ENCODE results near the gene SLC12A8. TPM values are rescaled to one million over a fixed set of nuclear protein-coding genes. Genes with fewer than 3 reads are reported as not detected.

Gene SLC12A8
- total and polyA plus RNA-seq, 2 donors from 2014 or later = 5.4 to 29.1 TPM

DNA sequence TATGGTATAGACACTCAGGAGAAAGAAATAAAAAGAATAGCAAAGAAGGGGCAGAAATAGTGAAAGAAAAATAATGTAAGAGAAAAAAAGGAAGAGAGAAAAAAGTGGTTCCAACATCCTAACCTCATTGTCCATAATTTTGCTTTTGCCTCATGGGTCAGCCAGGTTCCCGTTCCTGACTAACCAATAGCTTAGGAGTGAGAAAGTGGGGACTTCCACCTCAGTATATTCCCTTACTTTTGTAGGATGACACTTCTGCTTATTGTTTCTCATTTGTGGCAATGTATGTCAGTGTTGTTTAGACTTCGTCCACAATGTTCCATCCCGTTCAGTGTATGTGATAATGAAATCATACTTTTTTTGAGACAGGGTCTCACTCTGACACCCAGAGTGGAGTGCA, 9.3 kb upstream of the SLC12A8 start:
- intact Hi-C loops (cut with DNase I) = no loop called here
- Histone ChIP-seq H3K4me3 (ENCODE audit: low read length in 3 of 3) (no peak overlapping the region), H3K9me3 (ENCODE audit: control insufficient read depth in 2 of 3, insufficient read depth in 1 of 3, low read length in 3 of 3) (no peaks in the 10 kb centered on the region), H3K4me1 (ENCODE audit: control insufficient read depth in 2 of 3, insufficient read depth in 2 of 3, low read depth in 1 of 3, low read length in 3 of 3) (peaks cover 0 to 4% (median 0%) of the 10 kb centered on the region in 3 donors), H3K9ac (ENCODE audit: low read length in 3 of 3) (no peak overlapping the region), H3K36me3 (ENCODE audit: control insufficient read depth in 2 of 3, insufficient read depth in 3 of 3, low read length in 3 of 3) (no peaks in the 10 kb centered on the region), H3K27me3 (ENCODE audit: control insufficient read depth, insufficient read depth, low read length) (no peaks in the 10 kb centered on the region), H3K27ac (ENCODE audit: low read depth in 2 of 2, low read length in 2 of 2) (no peak overlapping the region)
- TF ChIP-seq, protein P1, sequence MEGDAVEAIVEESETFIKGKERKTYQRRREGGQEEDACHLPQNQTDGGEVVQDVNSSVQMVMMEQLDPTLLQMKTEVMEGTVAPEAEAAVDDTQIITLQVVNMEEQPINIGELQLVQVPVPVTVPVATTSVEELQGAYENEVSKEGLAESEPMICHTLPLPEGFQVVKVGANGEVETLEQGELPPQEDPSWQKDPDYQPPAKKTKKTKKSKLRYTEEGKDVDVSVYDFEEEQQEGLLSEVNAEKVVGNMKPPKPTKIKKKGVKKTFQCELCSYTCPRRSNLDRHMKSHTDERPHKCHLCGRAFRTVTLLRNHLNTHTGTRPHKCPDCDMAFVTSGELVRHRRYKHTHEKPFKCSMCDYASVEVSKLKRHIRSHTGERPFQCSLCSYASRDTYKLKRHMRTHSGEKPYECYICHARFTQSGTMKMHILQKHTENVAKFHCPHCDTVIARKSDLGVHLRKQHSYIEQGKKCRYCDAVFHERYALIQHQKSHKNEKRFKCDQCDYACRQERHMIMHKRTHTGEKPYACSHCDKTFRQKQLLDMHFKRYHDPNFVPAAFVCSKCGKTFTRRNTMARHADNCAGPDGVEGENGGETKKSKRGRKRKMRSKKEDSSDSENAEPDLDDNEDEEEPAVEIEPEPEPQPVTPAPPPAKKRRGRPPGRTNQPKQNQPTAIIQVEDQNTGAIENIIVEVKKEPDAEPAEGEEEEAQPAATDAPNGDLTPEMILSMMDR (IDR thresholded peaks at IDR 0.05; ENCODE audit: borderline replicate concordance, extremely low read depth, insufficient read depth) = no peak
- DNase-seq (no peak), FAIRE-seq (no peak)

DNA sequence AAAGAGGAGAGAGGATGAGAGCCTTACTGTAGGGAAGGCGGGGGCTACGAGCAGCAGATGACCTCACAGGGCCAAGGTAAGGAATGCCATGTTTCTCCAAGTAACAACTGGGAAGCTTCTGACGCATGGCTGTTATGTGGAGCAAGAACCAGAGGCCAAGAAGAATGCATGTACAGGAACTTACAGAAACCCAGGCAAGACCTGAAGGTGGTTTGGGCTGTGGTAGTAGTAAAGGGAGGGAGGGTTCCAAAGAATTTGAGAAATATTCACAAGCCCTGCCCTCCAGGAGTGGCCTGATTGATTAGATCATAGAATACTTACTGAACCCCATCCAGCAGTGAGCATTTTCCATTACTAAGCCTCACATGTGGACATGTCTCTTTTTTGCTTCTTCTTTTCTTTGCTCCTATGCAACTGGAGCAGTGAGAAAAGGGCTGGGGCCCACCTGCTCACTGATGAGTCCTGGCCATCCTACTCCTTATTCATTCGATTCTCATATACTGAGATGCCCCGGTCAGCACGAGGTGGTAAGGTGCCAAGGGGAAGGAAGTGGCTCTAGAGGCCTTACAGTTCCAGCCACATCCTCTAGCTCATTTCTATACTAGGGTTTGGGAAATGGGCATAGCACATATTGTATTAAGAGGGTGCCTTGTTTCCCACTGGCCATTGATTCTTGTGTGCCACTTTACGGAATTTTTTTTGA, 8.3 kb upstream of the SLC12A8 start:
- no peak overlapping the region for H3K9ac ChIP-seq (ENCODE audit: low read length in 3 of 3)
- TF ChIP-seq, protein P1 (IDR thresholded peaks at IDR 0.05; ENCODE audit: borderline replicate concordance, extremely low read depth, insufficient read depth) = no peak
- peak in 1 of 5 donors; percentile 49 for DNase-seq

DNA sequence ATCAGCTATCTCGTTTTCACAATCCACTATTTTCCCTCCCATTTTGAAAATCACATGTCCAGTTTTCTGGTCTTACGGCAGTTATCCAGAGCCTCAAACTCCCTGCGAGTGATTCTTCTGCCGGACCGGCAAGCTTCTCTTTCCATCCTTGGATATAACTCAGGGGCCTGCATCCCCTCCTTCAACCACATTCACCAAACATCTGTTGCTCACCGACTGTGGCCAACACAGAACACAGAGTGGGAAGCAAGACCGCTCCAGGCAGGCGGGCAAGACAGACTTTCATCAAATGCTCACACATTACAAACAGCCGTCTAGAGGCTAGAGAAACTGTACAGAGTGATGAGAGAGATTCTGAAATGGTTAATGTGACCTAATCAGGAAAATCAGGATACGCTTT, 7.6 kb upstream of the SLC12A8 start:
- FAIRE-seq = no peak
- peaks cover 0 to 4% (median 0%) of the 10 kb centered on the region in 3 donors for H3K4me1 ChIP-seq (ENCODE audit: control insufficient read depth in 2 of 3, insufficient read depth in 2 of 3, low read depth in 1 of 3, low read length in 3 of 3)
- no peak overlapping the region for H3K9ac ChIP-seq (ENCODE audit: low read length in 3 of 3)
- no peaks in the 10 kb centered on the region for H3K36me3 ChIP-seq (ENCODE audit: control insufficient read depth in 2 of 3, insufficient read depth in 3 of 3, low read length in 3 of 3)
- no peak for DNase-seq
- H3K4me3 ChIP-seq (ENCODE audit: low read length in 3 of 3) = no peak overlapping the region
- TF ChIP-seq, protein P1 (IDR thresholded peaks at IDR 0.05; ENCODE audit: borderline replicate concordance, extremely low read depth, insufficient read depth) = no peak
- no peak overlapping the region for H3K27ac ChIP-seq (ENCODE audit: low read depth in 2 of 2, low read length in 2 of 2)
- H3K27me3 ChIP-seq (ENCODE audit: control insufficient read depth, insufficient read depth, low read length) = no peaks in the 10 kb centered on the region
- no peaks in the 10 kb centered on the region for H3K9me3 ChIP-seq (ENCODE audit: control insufficient read depth in 2 of 3, insufficient read depth in 1 of 3, low read length in 3 of 3)
- intact Hi-C loops (cut with DNase I) = no loop called here

More for the DNA sequence above, 8.3 kb upstream of the SLC12A8 start:
- no peak overlapping the region for H3K27ac ChIP-seq (ENCODE audit: low read depth in 2 of 2, low read length in 2 of 2)
- FAIRE-seq = no peak
- no peak overlapping the region for H3K4me3 ChIP-seq (ENCODE audit: low read length in 3 of 3)
- H3K4me1 ChIP-seq (ENCODE audit: control insufficient read depth in 2 of 3, insufficient read depth in 2 of 3, low read depth in 1 of 3, low read length in 3 of 3) = peaks cover 0 to 4% (median 0%) of the 10 kb centered on the region in 3 donors
- H3K27me3 ChIP-seq (ENCODE audit: control insufficient read depth, insufficient read depth, low read length) = no peaks in the 10 kb centered on the region
- intact Hi-C loops (cut with DNase I) = no loop called here
- H3K9me3 ChIP-seq (ENCODE audit: control insufficient read depth in 2 of 3, insufficient read depth in 1 of 3, low read length in 3 of 3) = no peaks in the 10 kb centered on the region
- no peaks in the 10 kb centered on the region for H3K36me3 ChIP-seq (ENCODE audit: control insufficient read depth in 2 of 3, insufficient read depth in 3 of 3, low read length in 3 of 3)

Data from kidney (tissue), 14 donors.